Right lobe of liver (tissue), 4 donors: ENCODE results near the gene RNF146.

Source experiments
- POLR2A ChIP-seq: fragments of 450-650 bp; IDR thresholded peaks from one replicate; pipeline ENCODE4 v1.6.1; 2017; ENCODE audit warnings: antibody characterized with exemption, mild to moderate bottlenecking
- TF ChIP-seq, protein P1 (sequence below), 4 donors: fragments of 200-600 bp in 3 of 4; fragments of 450-650 bp in 1 of 4; IDR thresholded peaks; one replicate each; pipeline versions ENCODE4 v1.5.1 to v1.8.0; 2016 to 2022; ENCODE audit warnings: antibody characterized with exemption in 4 of 4, mild to moderate bottlenecking in 2 of 4
- donor health status: DM: no; HTN: no; CAD: no.
- donor health status: DM: no; HTN: no; CAD: no.
- donor health status: DM: no; HTN: yes; CAD: no.

DNA sequence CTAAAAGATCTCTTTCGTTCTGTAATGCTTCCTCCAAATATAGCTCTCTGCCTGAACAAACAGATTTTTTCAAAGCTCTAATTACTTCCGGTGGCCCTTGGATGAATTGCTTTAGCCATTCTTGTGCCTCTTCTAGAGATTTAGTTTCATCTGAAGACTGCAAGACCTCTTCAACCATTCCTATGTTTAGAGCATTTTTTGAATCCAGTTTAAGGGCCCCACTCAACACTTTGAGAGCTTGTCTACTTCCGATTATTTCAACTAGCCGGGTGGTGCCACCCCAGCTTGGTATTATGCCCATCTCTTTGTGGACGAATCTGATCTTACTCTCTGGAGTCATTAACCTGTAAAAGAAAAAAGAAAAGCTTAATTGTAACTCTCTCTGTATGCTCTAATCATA, 23.3 kb downstream of the RNF146 start:
- TF ChIP-seq, protein P1, sequence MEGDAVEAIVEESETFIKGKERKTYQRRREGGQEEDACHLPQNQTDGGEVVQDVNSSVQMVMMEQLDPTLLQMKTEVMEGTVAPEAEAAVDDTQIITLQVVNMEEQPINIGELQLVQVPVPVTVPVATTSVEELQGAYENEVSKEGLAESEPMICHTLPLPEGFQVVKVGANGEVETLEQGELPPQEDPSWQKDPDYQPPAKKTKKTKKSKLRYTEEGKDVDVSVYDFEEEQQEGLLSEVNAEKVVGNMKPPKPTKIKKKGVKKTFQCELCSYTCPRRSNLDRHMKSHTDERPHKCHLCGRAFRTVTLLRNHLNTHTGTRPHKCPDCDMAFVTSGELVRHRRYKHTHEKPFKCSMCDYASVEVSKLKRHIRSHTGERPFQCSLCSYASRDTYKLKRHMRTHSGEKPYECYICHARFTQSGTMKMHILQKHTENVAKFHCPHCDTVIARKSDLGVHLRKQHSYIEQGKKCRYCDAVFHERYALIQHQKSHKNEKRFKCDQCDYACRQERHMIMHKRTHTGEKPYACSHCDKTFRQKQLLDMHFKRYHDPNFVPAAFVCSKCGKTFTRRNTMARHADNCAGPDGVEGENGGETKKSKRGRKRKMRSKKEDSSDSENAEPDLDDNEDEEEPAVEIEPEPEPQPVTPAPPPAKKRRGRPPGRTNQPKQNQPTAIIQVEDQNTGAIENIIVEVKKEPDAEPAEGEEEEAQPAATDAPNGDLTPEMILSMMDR (IDR thresholded peaks at IDR 0.05): no peak
- no peak for TF ChIP-seq POLR2A
